Fibroblast of peridontal ligament (primary cell): ENCODE data around the gene CLSTN1.
A peak's percentile ranks its signal among the peaks of the same experiment; 100 is the strongest.
"Not testable (repeated sequence)": the region's sequence is repeated elsewhere in the genome, so short reads cannot be mapped to it uniquely, and the experiment has no call there.

Experiments used
- DNase-seq: peaks from one replicate; pipeline ENCODE4 v3.0.0-alpha.2; 2010; ENCODE audit errors: extremely low read depth

The CLSTN1 gene

GRCh38 chr1:9762446-9762845, 61.3 kb downstream of the CLSTN1 start:
- DNase-seq = not testable (repeated sequence)

- no peak for DNase-seq
These were observed 61.9 kb downstream of the CLSTN1 start for GRCh38 chr1:9761855-9762254.

GRCh38 chr1:9760824-9761223, 62.9 kb downstream of the CLSTN1 start:
- DNase-seq = no peak

- no peak for DNase-seq
These were observed 63.8 kb downstream of the CLSTN1 start for GRCh38 chr1:9759939-9760338.

GRCh38 chr1:9758559-9759121, 65.1 kb downstream of the CLSTN1 start:
- no peak for DNase-seq

- DNase-seq = no peak
These were observed 68.2 kb downstream of the CLSTN1 start for GRCh38 chr1:9755441-9755995.

GRCh38 chr1:9753121-9753531, 70.6 kb downstream of the CLSTN1 start:
- DNase-seq = peak; percentile 72

- no peak for DNase-seq
These were observed 71.8 kb downstream of the CLSTN1 start for GRCh38 chr1:9751971-9752370.

- no peak for DNase-seq
These were observed 74.4 kb downstream of the CLSTN1 start for GRCh38 chr1:9749361-9749760.

GRCh38 chr1:9748391-9748790, 75.4 kb downstream of the CLSTN1 start:
- not testable (repeated sequence) for DNase-seq

GRCh38 chr1:9746651-9747050, 77.1 kb downstream of the CLSTN1 start:
- no peak for DNase-seq

- peak; percentile 57 for DNase-seq
These were observed 77.6 kb downstream of the CLSTN1 start for GRCh38 chr1:9746211-9746610.

GRCh38 chr1:9744106-9744799, 79.5 kb downstream of the CLSTN1 start:
- DNase-seq = no peak

GRCh38 chr1:9737671-9738070, 86.1 kb downstream of the CLSTN1 start:
- DNase-seq = no peak

GRCh38 chr1:9737057-9737456, 86.7 kb downstream of the CLSTN1 start:
- no peak for DNase-seq

- no peak for DNase-seq
These were observed 87.5 kb downstream of the CLSTN1 start for GRCh38 chr1:9736241-9736640.

- DNase-seq = no peak
These were observed 88.0 kb downstream of the CLSTN1 start for GRCh38 chr1:9735800-9736199.

- DNase-seq = no peak
These were observed 90.5 kb downstream of the CLSTN1 start for GRCh38 chr1:9733160-9733789.

GRCh38 chr1:9732123-9732971, 91.4 kb downstream of the CLSTN1 start:
- no peak for DNase-seq

- no peak for DNase-seq
These were observed 92.2 kb downstream of the CLSTN1 start for GRCh38 chr1:9731561-9731960.

- DNase-seq = no peak
These were observed 92.7 kb downstream of the CLSTN1 start for GRCh38 chr1:9731051-9731537.
